Large intestine (tissue), 1 donor: ENCODE data around the gene PASD1. TPM values are rescaled to one million over a fixed set of nuclear protein-coding genes. Genes with fewer than 3 reads are reported as not detected.

Experiments used
- polyA plus RNA-seq: library from polyadenylated mRNA; unstranded; fragments of 120-200 nt; gene quantifications from one replicate; pipeline ENCODE4 v1.2.1, GENCODE V29; 2013

PASD1 gene
- polyA plus RNA-seq, 1 donor: not detected

Other genes starting within 250 kb of the PASD1 start
- gene VMA21, start 166.5 kb upstream of the PASD1 start, polyA plus RNA-seq: 18.0 TPM
- 2.1 TPM for gene PRRG3, start 131.8 kb downstream of the PASD1 start, polyA plus RNA-seq
- 0.09 TPM for gene FATE1, start 152.4 kb downstream of the PASD1 start, polyA plus RNA-seq
- gene CNGA2, start 171.1 kb downstream of the PASD1 start, polyA plus RNA-seq: not detected